Right lung (tissue), 5 donors: ENCODE data around the gene ACTN2. TPM values are rescaled to one million over a fixed set of nuclear protein-coding genes. Genes with fewer than 3 reads are reported as not detected.

Source experiments
- DNase-seq, 2 donors: peaks; one replicate each; pipeline ENCODE4 v3.0.0-alpha.2; 2013
- polyA plus RNA-seq, 5 donors: library from polyadenylated mRNA; unstranded; fragments of 120-200 nt; gene quantifications; one replicate each; pipeline versions ENCODE4 v1.2.1 to v1.2.3, GENCODE V29; 2013; ENCODE audit warnings: inconsistent platforms in 1 of 5, low replicate concordance in 1 of 5; ENCODE audit not compliant: insufficient read length in 5 of 5, insufficient read depth in 1 of 5

ACTN2 gene
- polyA plus RNA-seq, 5 donors, result 2.3 to 59.6 (median 3.2) TPM

DNA sequence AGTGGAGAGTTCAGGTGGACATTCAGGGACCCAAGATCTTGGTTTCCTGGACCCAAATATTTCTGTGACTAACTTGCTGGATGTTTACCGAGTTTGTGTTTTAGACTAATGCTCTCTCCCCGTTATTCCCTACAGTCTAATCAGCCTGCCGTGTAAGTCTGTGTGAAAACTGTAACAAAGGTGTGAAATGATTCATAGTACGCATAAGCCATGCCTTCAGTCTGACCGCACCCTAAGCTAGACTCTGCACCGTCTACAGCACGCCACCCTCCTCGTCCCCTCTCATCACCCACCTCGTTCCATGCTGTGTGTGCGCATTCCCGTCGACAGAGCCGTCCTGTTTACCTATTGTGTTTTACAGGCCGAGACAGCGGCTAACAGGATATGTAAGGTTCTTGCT, 50.5 kb downstream of the ACTN2 start:
- DNase-seq, result no peak

GRCh38 chr1:236741753-236742152, 55.5 kb downstream of the ACTN2 start:
- no peak for DNase-seq

GRCh38 chr1:236742421-236743160, 56.3 kb downstream of the ACTN2 start:
- no peak for DNase-seq

GRCh38 chr1:236744533-236744932, 58.2 kb downstream of the ACTN2 start:
- no peak for DNase-seq

DNA sequence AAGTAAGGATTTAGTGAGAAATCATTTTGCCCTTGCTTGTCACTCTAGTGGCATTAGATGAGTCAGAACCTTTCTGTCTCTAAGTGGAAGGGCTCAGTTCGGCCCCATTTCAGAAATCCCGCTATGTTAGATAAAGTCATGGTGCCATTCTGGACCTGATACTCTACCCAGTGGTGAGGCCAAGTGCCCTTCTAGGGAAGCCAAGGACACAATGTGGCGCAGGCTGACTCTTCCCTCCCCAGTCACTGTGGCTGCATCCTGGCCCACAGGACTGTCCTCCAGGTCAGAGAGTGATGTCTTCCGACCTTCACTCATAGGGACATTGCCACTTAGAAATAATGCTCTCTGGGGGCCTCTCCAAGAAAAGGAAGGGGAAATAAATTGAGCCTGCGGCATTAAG, 60.5 kb downstream of the ACTN2 start:
- DNase-seq, result no peak

GRCh38 chr1:236747311-236747985, 61.1 kb downstream of the ACTN2 start:
- DNase-seq, result no peak

DNA sequence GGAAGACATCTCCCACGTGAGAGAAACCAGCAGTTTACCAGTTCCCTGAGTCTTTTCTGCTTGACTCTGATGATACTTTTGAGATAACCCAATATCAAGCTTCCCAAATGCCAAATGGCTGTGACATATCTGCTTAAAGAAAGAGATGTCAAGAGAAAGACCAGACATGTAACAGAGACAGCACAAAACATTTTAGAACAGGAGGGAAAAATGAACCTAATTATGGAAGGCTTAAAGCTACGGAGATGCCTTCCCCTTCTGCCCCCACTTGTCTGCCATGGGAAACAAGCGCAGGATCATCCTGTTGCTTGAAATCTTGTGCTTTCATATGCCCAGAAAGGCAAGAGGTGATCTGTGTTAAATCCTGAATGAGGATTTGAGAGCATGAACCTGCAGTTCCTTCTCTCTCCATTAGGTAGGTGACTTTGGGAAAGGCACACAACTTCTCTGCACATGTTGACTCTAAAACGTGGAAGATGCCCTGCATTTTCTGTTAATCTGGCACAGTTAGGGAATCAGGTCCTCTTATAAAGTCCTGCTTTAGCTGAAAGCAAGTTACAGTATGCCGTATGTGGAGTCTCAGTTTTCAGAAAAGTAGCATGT, 62.1 kb downstream of the ACTN2 start:
- DNase-seq, result no peak

GRCh38 chr1:236750928-236751327, 64.6 kb downstream of the ACTN2 start:
- no peak for DNase-seq

- DNase-seq, result no peak
Measured at GRCh38 chr1:236751385-236751784, 65.1 kb downstream of the ACTN2 start.

GRCh38 chr1:236751935-236752334, 65.6 kb downstream of the ACTN2 start:
- no peak for DNase-seq

- DNase-seq, result peak in 1 of 2 donors; percentile 16
Measured at GRCh38 chr1:236753516-236753915, 67.2 kb downstream of the ACTN2 start.

- no peak for DNase-seq
Measured at GRCh38 chr1:236753964-236754363, 67.7 kb downstream of the ACTN2 start.

GRCh38 chr1:236754525-236755210, 68.4 kb downstream of the ACTN2 start:
- DNase-seq, result no peak

DNA sequence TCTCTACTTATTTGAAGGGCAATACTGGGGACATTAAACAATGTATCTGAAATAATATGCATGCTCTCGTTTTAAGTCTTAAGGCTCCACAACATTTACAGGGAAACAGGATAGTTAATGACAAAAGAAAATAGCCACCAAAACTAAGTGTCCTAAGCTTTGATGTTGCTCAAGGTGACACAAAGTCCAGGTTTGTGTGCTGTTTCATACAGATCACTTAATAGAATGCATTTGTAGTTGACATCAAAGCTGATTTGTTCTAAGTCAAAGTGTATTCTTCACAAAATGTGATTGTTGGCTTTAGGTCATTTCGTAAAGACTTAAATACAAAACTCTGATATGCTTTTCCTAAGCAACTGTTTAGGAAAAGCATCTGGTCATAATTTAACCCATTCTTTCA, 71.3 kb downstream of the ACTN2 start:
- DNase-seq, result no peak

DNA sequence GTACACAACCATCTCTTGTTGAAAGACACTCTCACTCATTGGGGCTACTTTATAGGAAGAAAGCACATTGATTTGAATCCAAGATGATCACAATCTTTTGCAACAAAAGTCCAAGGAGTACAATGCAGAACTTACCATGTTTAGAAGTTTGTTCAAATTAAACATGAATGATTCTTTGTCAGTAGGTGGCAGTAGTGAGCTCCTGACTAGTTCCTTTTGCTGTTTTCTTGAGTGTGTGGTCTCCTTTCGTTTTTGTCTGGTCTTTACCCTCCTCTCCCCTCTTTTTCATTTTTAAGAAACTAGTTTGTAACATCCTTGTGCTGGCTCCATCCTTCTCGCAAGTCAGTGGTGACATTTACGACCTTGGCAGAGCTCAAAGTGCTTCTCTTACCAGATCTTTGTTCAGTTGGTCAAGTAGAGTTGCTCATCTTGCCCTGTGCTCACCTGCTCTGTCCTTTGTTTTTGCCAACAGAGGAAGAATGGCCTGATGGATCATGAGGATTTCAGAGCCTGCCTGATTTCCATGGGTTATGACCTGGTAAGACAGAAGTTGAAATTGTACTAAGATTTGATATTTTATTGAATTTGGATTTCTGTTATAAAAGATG, 73.1 kb downstream of the ACTN2 start:
- DNase-seq, result peak in 1 of 2 donors; percentile 17

DNA sequence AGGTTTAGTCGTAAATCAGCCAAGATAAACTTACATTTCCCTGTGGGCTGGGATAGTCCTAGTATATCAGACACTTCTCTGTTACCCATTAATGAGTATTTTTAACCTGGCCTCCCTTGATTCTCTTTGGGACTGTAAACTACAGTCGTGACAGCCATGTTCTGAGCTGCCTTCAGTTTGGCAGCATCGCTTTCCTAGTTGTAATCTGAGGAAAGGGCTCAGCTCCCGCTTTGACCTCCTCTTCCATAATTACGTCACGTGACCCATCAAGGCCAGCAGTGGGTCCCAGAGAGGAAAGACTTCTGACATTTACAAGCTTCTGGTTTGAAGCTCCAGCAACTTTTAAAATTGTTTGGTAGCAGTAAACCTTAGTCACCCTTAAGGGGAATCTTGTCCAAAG, 74.2 kb downstream of the ACTN2 start:
- DNase-seq, result no peak

GRCh38 chr1:236760986-236761385, 74.7 kb downstream of the ACTN2 start:
- DNase-seq, result no peak

GRCh38 chr1:236761397-236762132, 75.3 kb downstream of the ACTN2 start:
- no peak for DNase-seq

GRCh38 chr1:236762410-236762809, 76.1 kb downstream of the ACTN2 start:
- DNase-seq, result no peak

GRCh38 chr1:236765831-236766230, 79.5 kb downstream of the ACTN2 start:
- no peak for DNase-seq

DNA sequence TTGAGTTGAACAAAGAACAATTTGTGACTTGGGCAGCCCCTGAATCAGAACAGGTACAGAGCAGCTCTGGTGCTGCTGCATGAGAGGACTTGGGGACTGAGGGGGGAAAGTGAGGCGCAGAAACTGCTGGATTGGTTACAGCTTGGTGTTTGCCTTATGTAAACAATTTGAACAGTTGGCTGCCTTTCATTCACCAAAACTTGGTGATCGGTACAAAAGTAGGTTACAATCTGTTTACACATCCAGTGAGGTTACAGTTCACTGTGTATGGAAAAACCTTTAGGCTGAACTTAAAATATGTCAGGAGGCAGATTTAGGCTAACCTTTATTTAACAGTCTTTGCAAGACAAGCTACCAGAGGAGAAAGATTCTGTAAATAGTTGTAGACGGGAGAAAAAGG, 80.2 kb downstream of the ACTN2 start:
- no peak for DNase-seq
